Endothelial cell of umbilical vein (primary cell): ENCODE data around the gene GIGYF2. TPM values are rescaled to one million over a fixed set of nuclear protein-coding genes. Genes with fewer than 3 reads are reported as not detected.

Source experiments
- BruUV-seq: library from RNA; stranded (reverse); fragments of 400-500 nt; replicated peaks from 2 replicates; lab custom pipeline; 2021; lab: Mats Ljungman, UMichigan
- CTCF ChIA-PET: fragments of 300-600, 350-600 bp; sonication (Branson Sonifier 250); formaldehyde crosslinking; loops from one replicate; lab custom pipeline; 2021; ENCODE audit warnings: antibody characterized with exemption, inconsistent platforms; lab: Charles Lee
- POLR2A ChIA-PET: fragments of 300-600, 350-600 bp; sonication (Branson Sonifier 250); formaldehyde crosslinking; loops from one replicate; lab custom pipeline; 2021; ENCODE audit warnings: antibody characterized with exemption, inconsistent platforms; lab: Charles Lee
- DNase-seq: peaks from one replicate; pipeline ENCODE4 v3.0.0-alpha.2; 2011; ENCODE audit warnings: low read depth, low spot score
- FAIRE-seq: peaks from 2 replicates; lab custom pipeline; 2011; peaks lifted over from hg19 to GRCh38; lab: Jason Lieb, UNC
- H2AFZ ChIP-seq: 2 replicates; pipeline ENCODE4 v1.6.0; 2012; ENCODE audit warnings: low read depth, low read length, control low read depth, inconsistent platforms
- H3K27ac ChIP-seq: 2 replicates; pipeline ENCODE4 v1.5.1; 2011; ENCODE audit warnings: low read depth, mild to moderate bottlenecking, control low read depth, low read length, moderate library complexity; ENCODE audit not compliant: insufficient read depth
- H3K27me3 ChIP-seq, 2 experiments: 2 replicates each; pipeline versions ENCODE4 v1.6.0 to v1.6.1; 2011; ENCODE audit warnings: low read length in 2 of 2, mixed read lengths in 1 of 2; ENCODE audit not compliant: control insufficient read depth in 2 of 2, insufficient read depth in 2 of 2
- H3K36me3 ChIP-seq, 2 experiments: 2 replicates in 1 of 2; 3 replicates in 1 of 2; pipeline ENCODE4 v1.5.1; 2011; ENCODE audit warnings: low read length in 2 of 2, mild to moderate bottlenecking in 1 of 2, moderate library complexity in 1 of 2; ENCODE audit not compliant: control insufficient read depth in 2 of 2, insufficient read depth in 2 of 2; ENCODE audit errors: extremely low read depth in 1 of 2
- H3K4me1 ChIP-seq: 3 replicates; pipeline ENCODE4 v1.5.1; 2011; ENCODE audit warnings: mild to moderate bottlenecking, low read length; ENCODE audit not compliant: control insufficient read depth, insufficient read depth; ENCODE audit errors: extremely low read depth
- H3K4me2 ChIP-seq: 2 replicates; pipeline ENCODE4 v1.6.1; 2011; ENCODE audit warnings: low read length, control low read depth, mixed read lengths; ENCODE audit not compliant: insufficient read depth
- H3K4me3 ChIP-seq, 3 experiments: fragments of 200-600 bp in 1 of 3; sonication (generic), shearing (Covaris generic) in 1 of 3; replicated peaks in 1 of 3; 2 replicates each; pipeline ENCODE4 v1.5.1; 2011 to 2016; ENCODE audit warnings: control low read depth in 3 of 3, low read length in 3 of 3, mild to moderate bottlenecking in 2 of 3, inconsistent platforms in 1 of 3, low read depth in 1 of 3, moderate library complexity in 1 of 3; ENCODE audit not compliant: insufficient read depth in 1 of 3
- H3K79me2 ChIP-seq: 2 replicates; pipeline ENCODE4 v1.6.0; 2012; ENCODE audit warnings: low read length, inconsistent platforms; ENCODE audit not compliant: control insufficient read depth, insufficient read depth
- H3K9ac ChIP-seq: replicated peaks from 2 replicates; pipeline ENCODE3; 2011; ENCODE audit warnings: low read length, control low read depth; ENCODE audit not compliant: insufficient read depth; ENCODE audit errors: extremely low read depth
- H3K9me1 ChIP-seq: replicated peaks from 3 replicates; pipeline ENCODE4 v1.6.0; 2011; ENCODE audit warnings: mild to moderate bottlenecking, low read length; ENCODE audit not compliant: control insufficient read depth, insufficient read depth; ENCODE audit errors: extremely low read depth
- H3K9me3 ChIP-seq: replicated peaks from 2 replicates; pipeline ENCODE4 v1.5.1; 2012; ENCODE audit warnings: low read length, inconsistent platforms; ENCODE audit not compliant: control insufficient read depth, insufficient read depth
- H4K20me1 ChIP-seq: replicated peaks from 2 replicates; pipeline ENCODE3; 2011; ENCODE audit warnings: mild to moderate bottlenecking, low read length; ENCODE audit not compliant: control insufficient read depth, insufficient read depth; ENCODE audit errors: extremely low read depth
- EZH2 ChIP-seq: IDR thresholded peaks from 2 replicates; pipeline ENCODE4 v1.6.1; 2012; ENCODE audit warnings: borderline replicate concordance, low read depth, mild to moderate bottlenecking, moderate library complexity, low read length, inconsistent platforms; ENCODE audit not compliant: severe bottlenecking
- GATA2 ChIP-seq: IDR thresholded peaks from 2 replicates; pipeline ENCODE4 v1.7.0; 2011; ENCODE audit warnings: low read depth, mild to moderate bottlenecking, moderate library complexity, mixed read lengths, low read length; ENCODE audit not compliant: insufficient read length, insufficient read depth
- JUN ChIP-seq: IDR thresholded peaks from 2 replicates; pipeline ENCODE4 v1.6.1; 2011; ENCODE audit warnings: borderline replicate concordance, low read depth; ENCODE audit not compliant: insufficient read length, insufficient read depth
- MYC ChIP-seq: IDR thresholded peaks from one replicate; pipeline ENCODE4 v1.6.1; 2011; ENCODE audit warnings: mild to moderate bottlenecking, low read depth, low read length
- dilution Hi-C: fragments of 300-500 bp; cut with MboI; formaldehyde crosslinking; loops from one replicate; pipeline ENCODE4 v1.15.0; 2019; ENCODE audit warnings: low sequenced_read_pairs; ENCODE audit not compliant: extremely low pct_ligation_motif_present
- intact Hi-C: fragments of 100-400 bp; cut with micrococcal nuclease; formaldehyde crosslinking; loops from one replicate; pipeline ENCODE4 v1.10.0; 2022
- polyA plus RNA-seq, 4 experiments: library from polyadenylated mRNA; depleted of rRNA in 3 of 4; stranded (reverse) in 3 of 4; unstranded in 1 of 4; fragments of >200 nt; gene quantifications; 2 replicates each; pipeline versions ENCODE4 v1.2.1 to v1.2.3, GENCODE V29; 2011 to 2012; ENCODE audit warnings: missing spikeins in 1 of 4
- total RNA-seq: library from RNA; stranded (reverse); gene quantifications from 2 replicates; pipeline ENCODE4 v1.2.3, GENCODE V29; 2021
- TF ChIP-seq, protein P1 (sequence below): IDR thresholded peaks from 2 replicates; pipeline ENCODE4 v1.6.1; 2011; ENCODE audit not compliant: insufficient read depth, insufficient read length

GIGYF2 gene
- total and polyA plus RNA-seq, 2 donors (not counting 3 experiments of a cell fraction or from before 2014, with no cell fraction given) = 22.9 to 56.4 TPM

DNA sequence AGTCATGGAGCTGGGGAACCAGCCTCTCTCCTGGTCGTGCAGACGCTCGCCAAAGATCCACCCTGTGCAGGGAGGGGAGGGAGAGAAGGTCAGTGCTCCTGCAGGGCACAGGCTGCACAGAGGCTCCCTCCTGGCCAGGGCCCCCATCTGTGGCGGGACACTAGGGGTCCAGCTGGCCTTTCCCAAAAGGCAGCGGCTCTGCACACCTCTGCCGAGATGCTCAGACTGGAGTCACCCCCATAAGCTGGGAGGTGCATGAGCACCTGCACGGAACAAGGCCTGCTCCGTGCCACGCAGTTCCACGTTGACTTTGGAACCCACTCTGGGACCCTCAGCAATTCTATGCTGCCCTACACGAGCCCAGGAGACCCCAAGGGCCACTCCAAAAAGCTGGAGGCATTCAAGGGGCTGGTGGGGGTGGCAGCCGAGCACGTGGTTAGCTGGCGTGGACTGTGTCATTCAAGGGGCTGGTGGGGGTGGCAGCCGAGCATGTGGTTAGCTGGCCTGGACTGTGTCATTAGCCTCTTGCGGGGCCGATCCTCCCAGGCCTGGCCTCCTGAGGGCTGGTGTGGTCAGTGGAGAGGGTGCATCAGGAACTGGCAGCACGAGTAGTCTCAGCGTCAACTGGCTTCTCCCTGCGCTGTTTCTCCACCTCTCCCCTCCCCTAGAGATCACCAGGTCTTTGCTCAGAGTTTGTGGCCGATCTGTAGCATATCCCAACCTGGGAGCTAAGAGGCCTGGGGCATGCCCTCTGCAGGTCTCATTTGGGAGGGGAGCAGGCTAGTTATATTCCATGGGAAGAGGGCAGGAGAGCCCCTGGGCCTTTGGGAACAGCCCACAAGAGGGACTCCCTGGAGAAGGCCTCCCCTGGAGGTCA is 182.7 kb downstream of the GIGYF2 start:
- no peaks in the 10 kb centered on the region for H3K9me1 ChIP-seq
- H2AFZ ChIP-seq = no peak overlapping the region
- no peaks in the 10 kb centered on the region for H3K79me2 ChIP-seq
- H3K4me2 ChIP-seq = no peak overlapping the region
- TF ChIP-seq, protein P1, sequence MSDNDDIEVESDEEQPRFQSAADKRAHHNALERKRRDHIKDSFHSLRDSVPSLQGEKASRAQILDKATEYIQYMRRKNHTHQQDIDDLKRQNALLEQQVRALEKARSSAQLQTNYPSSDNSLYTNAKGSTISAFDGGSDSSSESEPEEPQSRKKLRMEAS = no peak
- no peak for TF ChIP-seq MYC
- TF ChIP-seq GATA2 = no peak
- no peak for TF ChIP-seq EZH2
- TF ChIP-seq JUN = no peak
- no peaks in the 10 kb centered on the region for H3K27me3 ChIP-seq
- H3K4me1 ChIP-seq = no peaks in the 10 kb centered on the region
- no peak overlapping the region for H3K27ac ChIP-seq
- ChIA-PET CTCF (interaction anchor here (1.4 kb wide), 1 partner anchor 149 kb away, joined by 5 read pairs; no protein-coding TSS in a partner anchor), POLR2A (no interaction called here)
- FAIRE-seq (no peak), DNase-seq (no peak)
- H4K20me1 ChIP-seq = no peaks in the 10 kb centered on the region
- H3K36me3 ChIP-seq = no peaks in the 10 kb centered on the region
- BruUV-seq = no TSS peak
- no peak overlapping the region for H3K4me3 ChIP-seq
- no peak overlapping the region for H3K9ac ChIP-seq
- intact Hi-C loops (loop anchor here (10.0 kb wide), 1 partner anchor 175 kb away; no protein-coding TSS in a partner anchor), dilution Hi-C loops (no loop called here)
- no peaks in the 10 kb centered on the region for H3K9me3 ChIP-seq
